Mucosa of descending colon (tissue), 3 donors: ENCODE measurements around the gene IRF8. TPM values are rescaled to one million over a fixed set of nuclear protein-coding genes. Genes with fewer than 3 reads are reported as not detected.

Experiments
- ATAC-seq: fragments of 200-7000 bp; cut with Tn5 transposase; one replicate; pipeline ENCODE4 v1.9.1; 2020; ENCODE audit warnings: mild to moderate bottlenecking, moderate library complexity
- DNase-seq, 3 donors: peaks; one replicate each; pipeline ENCODE4 v3.0.0-alpha.2; 2020
- H3K36me3 ChIP-seq: fragments of 200-600 bp; one replicate; pipeline ENCODE4 v1.8.0; 2021; ENCODE audit warnings: low read depth, mild to moderate bottlenecking
- H3K4me1 ChIP-seq: fragments of 200-600 bp; one replicate; pipeline ENCODE4 v1.8.0; 2021; ENCODE audit warnings: low read depth, mild to moderate bottlenecking
- H3K4me3 ChIP-seq: fragments of 200-600 bp; one replicate; pipeline ENCODE4 v1.8.0; 2021; ENCODE audit warnings: mild to moderate bottlenecking
- H3K9me3 ChIP-seq: fragments of 200-600 bp; one replicate; pipeline ENCODE4 v1.8.0; 2021; ENCODE audit warnings: mild to moderate bottlenecking
- intact Hi-C, 2 donors: fragments of 100-400 bp; cut with DNase I in 1 of 2; cut with micrococcal nuclease in 1 of 2; formaldehyde crosslinking; loops; one replicate each; pipeline versions ENCODE4 v1.11.0 to v1.11.1; 2022; cut with DNase I, micrococcal nuclease
- total RNA-seq, 3 donors: library from RNA; stranded (reverse); fragmentation: NEBNext Ultra II Directional in 2 of 3; extraction: Animal tissue kit (Norgen Biotek cat#: 25700) in 2 of 3; gene quantifications; one replicate each; pipeline versions ENCODE4 v1.2.1 to v1.2.4, GENCODE V29; 2021 to 2023
- TF ChIP-seq, protein P1 (sequence below): fragments of 200-600 bp; IDR thresholded peaks from one replicate; pipeline ENCODE4 v1.8.0; 2022; ENCODE audit warnings: antibody characterized with exemption, mild to moderate bottlenecking
- donor health status: DM: no; HTN: no; CAD: no; lungs with moderate emphysema.
- donor health status: DM: no; HTN: no; CAD: no.
- donor health status: DM: no; HTN: yes; CAD: no.

IRF8 gene
- total RNA-seq, 3 donors from 2014 or later, result 28.8 to 55.8 (median 36.5) TPM

DNA sequence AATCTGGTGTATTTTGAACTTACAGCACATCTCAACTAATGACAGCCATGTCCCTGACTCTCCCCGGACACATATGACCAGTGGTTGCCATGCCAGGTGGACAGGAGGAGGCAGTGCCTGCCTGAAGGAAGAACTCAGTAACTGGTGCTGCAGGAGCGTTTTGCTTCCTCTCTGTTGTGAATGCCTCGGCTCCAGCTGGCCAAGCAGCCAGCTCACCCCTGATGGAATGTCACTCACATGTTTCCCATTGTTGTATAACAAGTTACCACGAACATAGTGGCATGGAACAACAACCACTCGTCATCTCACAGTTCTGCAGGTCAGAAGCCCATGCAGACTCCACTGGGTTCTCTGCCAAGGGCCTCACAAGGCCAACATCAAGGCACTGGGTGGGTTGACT is 20.1 kb upstream of the IRF8 start:
- TF ChIP-seq, protein P1, sequence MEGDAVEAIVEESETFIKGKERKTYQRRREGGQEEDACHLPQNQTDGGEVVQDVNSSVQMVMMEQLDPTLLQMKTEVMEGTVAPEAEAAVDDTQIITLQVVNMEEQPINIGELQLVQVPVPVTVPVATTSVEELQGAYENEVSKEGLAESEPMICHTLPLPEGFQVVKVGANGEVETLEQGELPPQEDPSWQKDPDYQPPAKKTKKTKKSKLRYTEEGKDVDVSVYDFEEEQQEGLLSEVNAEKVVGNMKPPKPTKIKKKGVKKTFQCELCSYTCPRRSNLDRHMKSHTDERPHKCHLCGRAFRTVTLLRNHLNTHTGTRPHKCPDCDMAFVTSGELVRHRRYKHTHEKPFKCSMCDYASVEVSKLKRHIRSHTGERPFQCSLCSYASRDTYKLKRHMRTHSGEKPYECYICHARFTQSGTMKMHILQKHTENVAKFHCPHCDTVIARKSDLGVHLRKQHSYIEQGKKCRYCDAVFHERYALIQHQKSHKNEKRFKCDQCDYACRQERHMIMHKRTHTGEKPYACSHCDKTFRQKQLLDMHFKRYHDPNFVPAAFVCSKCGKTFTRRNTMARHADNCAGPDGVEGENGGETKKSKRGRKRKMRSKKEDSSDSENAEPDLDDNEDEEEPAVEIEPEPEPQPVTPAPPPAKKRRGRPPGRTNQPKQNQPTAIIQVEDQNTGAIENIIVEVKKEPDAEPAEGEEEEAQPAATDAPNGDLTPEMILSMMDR, result no peak
- DNase-seq, result no peak
- no peaks in the 10 kb centered on the region for H3K9me3 ChIP-seq
- H3K4me3 ChIP-seq, result no peak overlapping the region
- H3K36me3 ChIP-seq, result no peaks in the 10 kb centered on the region
- H3K4me1 ChIP-seq, result no peaks in the 10 kb centered on the region
- ATAC-seq, result no peak
- intact Hi-C loops, result no loop called here

DNA sequence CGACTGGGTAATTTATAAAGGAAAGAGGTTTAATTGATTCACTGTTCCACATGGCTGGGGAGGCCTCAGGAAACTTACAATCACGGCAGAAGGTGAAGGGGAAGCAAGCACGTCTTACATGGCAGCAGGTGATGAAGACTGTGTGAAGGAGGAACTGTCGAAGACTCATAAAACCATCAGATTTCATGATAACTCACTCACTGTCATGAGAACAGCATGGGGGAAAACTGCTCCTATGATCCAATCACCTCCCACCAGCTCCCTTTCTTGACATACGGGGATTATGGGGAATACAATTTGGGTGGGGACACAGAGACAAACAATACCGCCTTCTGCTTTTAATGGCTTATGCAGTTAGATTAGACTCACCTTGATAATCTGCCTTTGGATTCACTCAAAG is 19.4 kb upstream of the IRF8 start:
- ATAC-seq (no peak), DNase-seq (no peak)
- no peaks in the 10 kb centered on the region for H3K36me3 ChIP-seq
- no peaks in the 10 kb centered on the region for H3K9me3 ChIP-seq
- H3K4me3 ChIP-seq, result no peak overlapping the region
- TF ChIP-seq, protein P1, result no peak
- intact Hi-C loops, result no loop called here
- H3K4me1 ChIP-seq, result no peaks in the 10 kb centered on the region

DNA sequence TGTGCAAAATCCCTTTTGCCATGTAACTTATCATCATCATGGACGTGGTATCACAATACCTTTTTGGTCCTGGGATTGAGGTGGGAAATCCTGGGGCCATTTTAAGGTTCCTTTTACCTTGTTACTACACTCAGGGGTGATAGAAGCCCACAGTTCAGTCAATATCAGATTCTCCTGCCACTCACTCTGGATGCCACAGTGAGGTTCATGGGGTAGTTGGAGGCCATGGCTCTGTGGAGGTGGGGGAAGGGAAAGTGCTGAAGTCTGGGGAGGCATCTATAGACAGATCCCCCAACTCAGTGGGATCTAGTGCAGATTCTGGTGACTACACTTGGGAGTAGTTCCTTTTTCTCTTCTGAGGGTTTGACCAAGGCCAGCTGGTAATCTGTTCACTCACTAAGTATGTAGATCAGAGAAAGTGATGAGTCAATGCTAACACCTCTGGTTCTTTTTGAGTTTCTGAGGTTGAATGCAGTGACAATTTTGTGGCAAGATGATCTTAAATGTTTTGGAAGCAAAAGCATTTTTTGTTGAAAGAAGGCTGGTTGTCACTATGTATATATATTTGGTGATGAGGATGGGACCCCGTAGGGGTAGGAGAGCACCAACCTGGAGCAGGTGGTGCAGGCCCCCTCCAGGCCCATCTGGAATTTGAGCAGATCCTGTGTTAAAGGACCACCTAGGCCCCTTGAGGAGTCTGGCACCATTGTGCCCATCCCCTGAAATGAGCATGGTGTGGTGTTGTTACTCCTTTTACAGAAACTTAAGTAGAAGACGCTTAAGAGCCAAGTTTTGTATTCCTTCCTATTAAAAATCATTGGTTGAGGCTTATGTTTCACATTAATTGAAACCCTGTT is 18.8 kb upstream of the IRF8 start:
- Histone ChIP-seq H3K4me1 (no peaks in the 10 kb centered on the region), H3K36me3 (no peaks in the 10 kb centered on the region), H3K9me3 (no peaks in the 10 kb centered on the region), H3K4me3 (no peak overlapping the region)
- ATAC-seq (no peak), DNase-seq (no peak)
- intact Hi-C loops, result no loop called here
- TF ChIP-seq, protein P1, result no peak

DNA sequence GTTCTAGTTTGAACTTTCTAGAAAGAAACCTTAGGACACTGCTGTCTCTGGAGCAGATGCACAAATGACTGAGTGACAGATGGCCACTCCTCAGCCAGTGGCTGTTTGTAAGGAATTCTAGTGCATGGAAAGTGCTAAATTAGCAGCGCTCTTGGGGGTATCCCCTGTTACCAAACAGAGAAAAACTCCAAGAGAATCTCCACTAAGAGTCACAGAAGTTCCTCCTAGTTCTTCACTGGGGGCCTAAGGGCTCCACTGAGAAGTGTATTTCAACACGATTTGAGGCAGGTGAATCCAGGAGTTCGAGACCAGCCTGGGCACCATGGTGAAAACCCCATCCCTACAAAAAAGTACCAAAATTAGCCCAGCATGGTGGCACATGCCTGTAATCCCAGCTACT is 18.1 kb upstream of the IRF8 start:
- no peaks in the 10 kb centered on the region for H3K36me3 ChIP-seq
- intact Hi-C loops, result no loop called here
- DNase-seq (no peak), ATAC-seq (no peak)
- H3K9me3 ChIP-seq, result no peaks in the 10 kb centered on the region
- no peaks in the 10 kb centered on the region for H3K4me1 ChIP-seq
- H3K4me3 ChIP-seq, result no peak overlapping the region
- TF ChIP-seq, protein P1, result no peak

DNA sequence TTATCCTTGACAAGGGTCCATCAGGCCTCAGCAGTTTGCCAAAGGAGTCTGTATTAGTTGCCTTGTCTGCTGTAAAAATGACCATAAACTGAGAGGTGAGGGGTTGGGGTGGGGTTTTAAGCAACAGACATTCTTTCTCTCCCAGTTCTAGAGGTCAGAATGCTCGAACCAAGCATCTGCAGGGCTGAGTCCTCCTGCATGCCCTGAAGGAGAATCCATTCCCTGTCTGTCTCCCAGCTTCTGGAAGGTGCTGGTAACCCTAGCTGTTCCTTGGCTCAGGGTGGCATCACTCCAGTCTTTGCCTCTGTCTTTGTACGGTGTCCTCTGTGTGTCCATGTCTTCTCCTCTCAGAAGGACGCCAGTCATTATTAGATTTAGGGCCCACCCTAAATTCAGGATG is 17.5 kb upstream of the IRF8 start:
- no peaks in the 10 kb centered on the region for H3K9me3 ChIP-seq
- no peak for ATAC-seq
- H3K4me1 ChIP-seq, result no peaks in the 10 kb centered on the region
- no peak overlapping the region for H3K4me3 ChIP-seq
- H3K36me3 ChIP-seq, result no peaks in the 10 kb centered on the region
- DNase-seq, result no peak
- TF ChIP-seq, protein P1, result no peak
- intact Hi-C loops, result no loop called here
